ENCODE data around the gene CFAP119. TPM values are rescaled to one million over a fixed set of nuclear protein-coding genes. Genes with fewer than 3 reads are reported as not detected.

CFAP119 gene
- total and polyA plus RNA-seq, 2 experiments from 2014 or later, result 7.1 to 16.4 TPM

DNA sequence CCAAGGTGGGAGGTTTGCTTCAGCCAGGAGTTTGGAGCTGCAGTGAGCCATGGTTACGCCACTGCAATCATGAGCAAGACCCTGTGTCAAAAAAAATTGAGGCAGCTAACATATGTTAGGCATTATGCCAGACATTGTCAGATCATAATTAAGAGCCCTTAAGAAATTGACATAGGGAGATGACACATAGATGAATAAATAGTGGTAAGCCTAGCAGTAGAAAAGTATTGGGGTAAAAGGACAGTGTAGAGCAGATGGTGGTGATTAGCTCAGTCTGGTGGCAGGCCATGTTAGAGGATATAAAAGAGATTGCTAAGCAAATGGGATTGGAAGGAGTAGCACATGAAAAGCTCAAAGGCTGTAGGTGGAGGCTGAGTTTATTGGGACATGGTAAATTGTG, 40.3 kb downstream of the CFAP119 start:
- Histone ChIP-seq H3K4me1 (ENCODE audit: low read depth) (no peaks in the 10 kb centered on the region), H3K9me3 (ENCODE audit: low read depth) (no peaks in the 10 kb centered on the region), H3K27me3 (no peaks in the 10 kb centered on the region), H3K36me3 (peaks cover 55% of the 10 kb centered on the region), H3K27ac (no peak overlapping the region), H3K4me3 (no peak overlapping the region)
- TF ChIP-seq, protein P1, sequence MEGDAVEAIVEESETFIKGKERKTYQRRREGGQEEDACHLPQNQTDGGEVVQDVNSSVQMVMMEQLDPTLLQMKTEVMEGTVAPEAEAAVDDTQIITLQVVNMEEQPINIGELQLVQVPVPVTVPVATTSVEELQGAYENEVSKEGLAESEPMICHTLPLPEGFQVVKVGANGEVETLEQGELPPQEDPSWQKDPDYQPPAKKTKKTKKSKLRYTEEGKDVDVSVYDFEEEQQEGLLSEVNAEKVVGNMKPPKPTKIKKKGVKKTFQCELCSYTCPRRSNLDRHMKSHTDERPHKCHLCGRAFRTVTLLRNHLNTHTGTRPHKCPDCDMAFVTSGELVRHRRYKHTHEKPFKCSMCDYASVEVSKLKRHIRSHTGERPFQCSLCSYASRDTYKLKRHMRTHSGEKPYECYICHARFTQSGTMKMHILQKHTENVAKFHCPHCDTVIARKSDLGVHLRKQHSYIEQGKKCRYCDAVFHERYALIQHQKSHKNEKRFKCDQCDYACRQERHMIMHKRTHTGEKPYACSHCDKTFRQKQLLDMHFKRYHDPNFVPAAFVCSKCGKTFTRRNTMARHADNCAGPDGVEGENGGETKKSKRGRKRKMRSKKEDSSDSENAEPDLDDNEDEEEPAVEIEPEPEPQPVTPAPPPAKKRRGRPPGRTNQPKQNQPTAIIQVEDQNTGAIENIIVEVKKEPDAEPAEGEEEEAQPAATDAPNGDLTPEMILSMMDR (IDR thresholded peaks at IDR 0.05; ENCODE audit: low read depth, low read length), result no peak
- no peak for DNase-seq (ENCODE audit: low read depth in 1 of 2, low spot score in 1 of 2)

- Histone ChIP-seq H3K4me3 (no peak overlapping the region), H3K9me3 (ENCODE audit: low read depth) (no peaks in the 10 kb centered on the region), H3K27me3 (no peaks in the 10 kb centered on the region), H3K4me1 (ENCODE audit: low read depth) (no peaks in the 10 kb centered on the region), H3K27ac (no peak overlapping the region), H3K36me3 (peaks cover 59% of the 10 kb centered on the region)
- TF ChIP-seq, protein P1 (IDR thresholded peaks at IDR 0.05; ENCODE audit: low read depth, low read length), result no peak
- no peak for DNase-seq (ENCODE audit: low read depth in 1 of 2, low spot score in 1 of 2)
These were observed 40.7 kb downstream of the CFAP119 start for GRCh38 chr16:30721167-30721566.

DNA sequence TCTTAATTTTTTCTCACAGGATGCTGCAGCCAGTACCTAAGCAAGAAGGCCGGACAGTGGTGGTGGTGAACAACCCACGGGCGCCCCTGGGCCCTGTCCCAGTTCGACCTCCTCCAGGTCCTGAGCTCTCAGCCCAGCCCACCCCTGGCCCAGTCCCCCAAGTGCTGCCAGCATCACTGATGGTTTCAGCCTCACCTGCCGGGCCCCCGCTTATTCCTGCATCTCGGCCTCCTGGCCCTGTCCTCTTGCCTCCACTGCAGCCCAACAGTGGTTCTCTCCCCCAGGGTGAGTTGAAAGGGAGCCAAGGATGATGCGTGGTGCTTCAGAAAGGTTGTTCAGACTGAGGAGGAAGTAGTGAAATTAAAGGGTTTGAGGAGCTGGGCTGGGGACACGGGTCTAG, 41.2 kb downstream of the CFAP119 start:
- H3K4me1 ChIP-seq (ENCODE audit: low read depth), result no peaks in the 10 kb centered on the region
- H3K36me3 ChIP-seq, result peaks cover 64% of the 10 kb centered on the region
- no peaks in the 10 kb centered on the region for H3K27me3 ChIP-seq
- H3K9me3 ChIP-seq (ENCODE audit: low read depth), result no peaks in the 10 kb centered on the region
- TF ChIP-seq, protein P1 (IDR thresholded peaks at IDR 0.05; ENCODE audit: low read depth, low read length), result no peak
- no peak overlapping the region for H3K4me3 ChIP-seq
- H3K27ac ChIP-seq, result no peak overlapping the region
- no peak for DNase-seq (ENCODE audit: low read depth in 1 of 2, low spot score in 1 of 2)

- peaks cover 63% of the 10 kb centered on the region for H3K36me3 ChIP-seq
- TF ChIP-seq, protein P1 (IDR thresholded peaks at IDR 0.05; ENCODE audit: low read depth, low read length), result no peak
- H3K27me3 ChIP-seq, result no peaks in the 10 kb centered on the region
- no peaks in the 10 kb centered on the region for H3K9me3 ChIP-seq (ENCODE audit: low read depth)
- no peaks in the 10 kb centered on the region for H3K4me1 ChIP-seq (ENCODE audit: low read depth)
- no peak for DNase-seq (ENCODE audit: low read depth in 1 of 2, low spot score in 1 of 2)
- H3K4me3 ChIP-seq, result no peak overlapping the region
- no peak overlapping the region for H3K27ac ChIP-seq
These were observed 41.8 kb downstream of the CFAP119 start for GRCh38 chr16:30720086-30720485.

DNA sequence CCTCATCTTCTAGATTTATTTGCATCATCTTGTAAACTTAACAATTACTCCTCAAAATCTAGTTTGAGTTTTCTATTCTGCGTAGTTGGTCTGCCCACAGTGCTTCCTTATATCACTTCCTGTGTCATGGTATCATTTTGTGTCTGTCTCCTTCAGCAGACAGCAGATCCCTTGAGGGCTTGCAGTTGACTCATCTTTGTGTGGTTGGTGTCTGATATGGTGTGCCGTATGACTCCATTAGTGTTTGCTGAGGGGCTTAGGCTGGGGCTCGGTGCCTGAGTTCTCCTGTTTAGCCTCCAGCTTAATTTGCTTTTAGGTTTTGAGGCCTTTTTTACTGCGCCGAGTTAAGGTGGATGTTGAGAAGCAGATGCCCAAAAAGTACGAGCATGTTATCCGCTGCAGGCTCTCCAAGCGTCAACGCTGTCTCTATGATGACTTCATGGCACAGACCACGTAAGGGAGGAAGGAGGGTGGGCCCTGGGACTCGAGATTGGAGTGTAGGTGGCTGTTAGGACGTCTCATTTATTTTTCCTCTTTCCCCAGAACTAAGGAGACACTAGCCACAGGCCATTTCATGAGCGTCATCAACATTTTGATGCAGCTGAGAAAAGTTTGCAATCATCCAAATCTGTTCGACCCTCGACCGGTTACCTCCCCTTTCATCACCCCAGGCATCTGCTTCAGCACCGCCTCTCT, 46.0 kb downstream of the CFAP119 start:
- Histone ChIP-seq H3K4me3 (no peak overlapping the region), H3K9me3 (ENCODE audit: low read depth) (no peaks in the 10 kb centered on the region), H3K36me3 (peaks cover 70% of the 10 kb centered on the region), H3K4me1 (ENCODE audit: low read depth) (no peaks in the 10 kb centered on the region), H3K27me3 (no peaks in the 10 kb centered on the region), H3K27ac (no peak overlapping the region)
- TF ChIP-seq, protein P1 (IDR thresholded peaks at IDR 0.05; ENCODE audit: low read depth, low read length), result no peak
- peak in 1 of 2 donors; percentile 57 for DNase-seq (ENCODE audit: low read depth in 1 of 2, low spot score in 1 of 2)

All from cardiac muscle cell (in vitro differentiated cells and primary cell).